Bone marrow (tissue), 2 donors: ENCODE measurements around the gene RNMT.
"Not testable (repeated sequence)": the region's sequence is repeated elsewhere in the genome, so short reads cannot be mapped to it uniquely, and the experiment has no call there.

ENCODE experiments used
- DNase-seq, 2 donors: peaks; one replicate each; lab custom pipeline; 2025; lab: John Stamatoyannopoulos, UW

Gene RNMT

GRCh38 chr18:13726232-13726971, at the start of gene RNMT, which contains the start of gene FAM210A:
TSS of gene RNMT (plus strand) at chr18:13726673. CDS start at chr18:13731518, 4,845 bp downstream.
TSS of gene FAM210A (minus strand) at chr18:13726558. CDS start at chr18:13682077, 44,481 bp downstream.
- DNase-seq = peak; percentile 86 to 89

GRCh38 chr18:13677350-13677749, 49.1 kb upstream of the RNMT start:
- DNase-seq = not testable (repeated sequence)

- DNase-seq = no peak
Measured at GRCh38 chr18:13680612-13681011, 45.9 kb upstream of the RNMT start.

GRCh38 chr18:13681701-13682100, 44.8 kb upstream of the RNMT start:
- no peak for DNase-seq

GRCh38 chr18:13684546-13684945, 41.9 kb upstream of the RNMT start:
- no peak for DNase-seq

- DNase-seq = no peak
Measured at GRCh38 chr18:13688191-13689136, 38.0 kb upstream of the RNMT start.

- DNase-seq = not testable (repeated sequence)
Measured at GRCh38 chr18:13690060-13690459, 36.4 kb upstream of the RNMT start.

GRCh38 chr18:13695337-13695736, 31.1 kb upstream of the RNMT start:
- not testable (repeated sequence) for DNase-seq

GRCh38 chr18:13696961-13697360, 29.5 kb upstream of the RNMT start:
- no peak for DNase-seq

- DNase-seq = no peak
Measured at GRCh38 chr18:13700153-13700552, 26.3 kb upstream of the RNMT start.

- DNase-seq = no peak
Measured at GRCh38 chr18:13703899-13704298, 22.6 kb upstream of the RNMT start.

- no peak for DNase-seq
Measured at GRCh38 chr18:13710414-13710831, 16.1 kb upstream of the RNMT start.

GRCh38 chr18:13712400-13713131, 13.9 kb upstream of the RNMT start:
- no peak for DNase-seq

- DNase-seq = no peak
Measured at GRCh38 chr18:13713455-13714055, 12.9 kb upstream of the RNMT start.

- no peak for DNase-seq
Measured at GRCh38 chr18:13715330-13715729, 11.1 kb upstream of the RNMT start.

GRCh38 chr18:13716916-13717315, 9.6 kb upstream of the RNMT start:
- no peak for DNase-seq

GRCh38 chr18:13720123-13720522, 6.3 kb upstream of the RNMT start:
- no peak for DNase-seq

- DNase-seq = no peak
Measured at GRCh38 chr18:13720847-13721246, 5.6 kb upstream of the RNMT start.

GRCh38 chr18:13725566-13726231, 774 bp upstream of the RNMT start:
- peak in 1 of 2 donors; percentile 30 for DNase-seq

- no peak for DNase-seq
Measured at GRCh38 chr18:13726972-13727331, 479 bp downstream of the RNMT start.

GRCh38 chr18:13730481-13730880, 4.0 kb downstream of the RNMT start:
- DNase-seq = no peak
